GM18505 (cell line): Measurements from ENCODE around the gene TMTC1.
A peak's percentile ranks its signal among the peaks of the same experiment; 100 is the strongest.

ENCODE experiments used
- ATAC-seq: cut with Tn5 transposase; IDR thresholded peaks from one replicate; pipeline ENCODE4 v1.9.1; 2021; ENCODE audit not compliant: unreplicated experiment
- POLR2A ChIP-seq: IDR thresholded peaks from 4 replicates; pipeline ENCODE4 v1.6.1; 2011; ENCODE audit warnings: borderline replicate concordance; ENCODE audit not compliant: insufficient read depth, insufficient read length; ENCODE audit errors: extremely low read depth

The TMTC1 gene

GRCh38 chr12:29726321-29726692 is 57.4 kb downstream of the TMTC1 start:
- no peak for TF ChIP-seq POLR2A
- no peak for ATAC-seq

- TF ChIP-seq POLR2A: no peak
- peak; percentile 58 for ATAC-seq
Measured at GRCh38 chr12:29725587-29726320, 58.0 kb downstream of the TMTC1 start.

GRCh38 chr12:29722164-29722563 is 61.6 kb downstream of the TMTC1 start:
- ATAC-seq: no peak

GRCh38 chr12:29719381-29719780 is 64.4 kb downstream of the TMTC1 start:
- no peak for ATAC-seq
- TF ChIP-seq POLR2A: no peak

More at GRCh38 chr12:29722164-29722563, 61.6 kb downstream of the TMTC1 start:
- no peak for TF ChIP-seq POLR2A

GRCh38 chr12:29717540-29718100 is 66.1 kb downstream of the TMTC1 start:
- ATAC-seq: no peak
- TF ChIP-seq POLR2A: no peak

GRCh38 chr12:29714966-29715365 is 68.8 kb downstream of the TMTC1 start:
- no peak for TF ChIP-seq POLR2A
- ATAC-seq: no peak

- no peak for ATAC-seq
- TF ChIP-seq POLR2A: no peak
Measured at GRCh38 chr12:29713729-29714128, 70.0 kb downstream of the TMTC1 start.

- no peak for ATAC-seq
- TF ChIP-seq POLR2A: no peak
Measured at GRCh38 chr12:29711381-29711780, 72.4 kb downstream of the TMTC1 start.

GRCh38 chr12:29710104-29710503 is 73.6 kb downstream of the TMTC1 start:
- no peak for TF ChIP-seq POLR2A
- ATAC-seq: no peak

- no peak for ATAC-seq
- no peak for TF ChIP-seq POLR2A
Measured at GRCh38 chr12:29709496-29710040, 74.2 kb downstream of the TMTC1 start.

- ATAC-seq: no peak
- TF ChIP-seq POLR2A: no peak
Measured at GRCh38 chr12:29709054-29709453, 74.7 kb downstream of the TMTC1 start.

- no peak for TF ChIP-seq POLR2A
- no peak for ATAC-seq
Measured at GRCh38 chr12:29707846-29708245, 75.9 kb downstream of the TMTC1 start.

GRCh38 chr12:29706311-29706710 is 77.4 kb downstream of the TMTC1 start:
- no peak for ATAC-seq

GRCh38 chr12:29703528-29703927 is 80.2 kb downstream of the TMTC1 start:
- no peak for ATAC-seq
- TF ChIP-seq POLR2A: no peak

More at GRCh38 chr12:29706311-29706710, 77.4 kb downstream of the TMTC1 start:
- TF ChIP-seq POLR2A: no peak
